Ovary (tissue), 9 donors: Measurements from ENCODE around the gene TMEM14A. TPM values are rescaled to one million over a fixed set of nuclear protein-coding genes. Genes with fewer than 3 reads are reported as not detected.
"Not testable (repeated sequence)": the region's sequence is repeated elsewhere in the genome, so short reads cannot be mapped to it uniquely, and the experiment has no call there.

Source experiments
- DNase-seq, 5 donors: peaks; one replicate each; pipeline ENCODE4 v3.0.0-alpha.2; 2019 to 2020
- H3K27ac ChIP-seq, 2 donors: fragments of 200-600 bp; one replicate each; pipeline versions ENCODE4 v1.5.1 to v1.8.0; 2019 to 2022
- H3K27me3 ChIP-seq: fragments of 200-600 bp; one replicate; pipeline ENCODE4 v1.8.0; 2022
- H3K36me3 ChIP-seq: fragments of 200-600 bp; sonication (generic); one replicate; pipeline ENCODE4 v1.5.1; 2019
- H3K4me1 ChIP-seq: one replicate; pipeline ENCODE4 v1.8.1; 2013; ENCODE audit warnings: mild to moderate bottlenecking, moderate library complexity; ENCODE audit not compliant: insufficient read depth
- H3K4me3 ChIP-seq: fragments of 200-600 bp; sonication (generic); one replicate; pipeline ENCODE4 v1.5.1; 2017
- H3K9me3 ChIP-seq, 2 donors: fragments of 200-600 bp in 1 of 2; sonication (generic) in 1 of 2; one replicate each; pipeline versions ENCODE4 v1.5.1 to v1.8.1; 2013 to 2019; ENCODE audit warnings: mild to moderate bottlenecking in 1 of 2, moderate library complexity in 1 of 2
- EP300 ChIP-seq: sonication (generic); formaldehyde crosslinking; IDR thresholded peaks from one replicate; pipeline ENCODE4 v1.6.1; 2017; ENCODE audit warnings: antibody characterized with exemption
- POLR2A ChIP-seq: fragments of 450-650 bp; IDR thresholded peaks from one replicate; pipeline ENCODE4 v1.6.1; 2017; ENCODE audit warnings: antibody characterized with exemption, mild to moderate bottlenecking, moderate library complexity
- WGBS, 3 donors: extraction: QIAGEN DNeasy Blood & Tissue Kit in 1 of 3; methylation state at CpG; one replicate each; pipeline versions ENCODE4 v1.1.5 to v1.1.7; 2013 to 2017; 5-methylcytosine and 5-hydroxymethylcytosine counted together
- intact Hi-C, 4 donors: fragments of 100-400 bp; cut with DNase I; formaldehyde crosslinking; loops; one replicate each; pipeline versions ENCODE4 v1.11.0 to v1.15.1; 2022 to 2023
- polyA plus RNA-seq, 2 donors: library from polyadenylated mRNA; stranded (reverse); fragments of 200-250 nt in 1 of 2; fragments of 350-450 nt in 1 of 2; fragmentation: Illumina TruSeq in 1 of 2; extraction: RNeasy Lipid Tissue Mini Kit (QIAGEN cat#74804) in 1 of 2; gene quantifications; one replicate each; pipeline ENCODE4 v1.2.3, GENCODE V29; 2013 to 2014
- total RNA-seq, 7 donors: library from RNA; depleted of rRNA in 2 of 7; stranded (reverse); fragments of >200 nt in 2 of 7; fragmentation: NEBNext Ultra II Directional in 3 of 7; extraction: Animal tissue kit (Norgen Biotek cat#: 25700) in 3 of 7; gene quantifications; one replicate each; pipeline versions ENCODE4 v1.1.0 to v1.2.4, GENCODE V29; 2016 to 2023
- TF ChIP-seq, protein P1 (sequence below), 3 donors: fragments of 450-650 bp in 2 of 3; fragments of 200-600 bp in 1 of 3; IDR thresholded peaks; one replicate each; pipeline versions ENCODE4 v1.5.1 to v1.8.0; 2016 to 2022; ENCODE audit warnings: antibody characterized with exemption in 3 of 3, mild to moderate bottlenecking in 1 of 3
- donor health status: DM: no; HTN: no; CAD: no; lungs with moderate emphysema.
- donor health status: DM: no; HTN: no; CAD: no.
- donor health status: Bipolar disorder and iron deficiency.
- donor health status: DM: yes; HTN: yes; CAD: no.
- donor health status: DM: no; HTN: no; CAD: no.
- donor health status: DM: yes; HTN: yes; CAD: no.

TMEM14A gene
- total and polyA plus RNA-seq, 9 donors, result 17.0 to 35.6 (median 25.2) TPM

GRCh38 chr6:52650941-52651340 lies 20.0 kb upstream of the TMEM14A start:
- no peaks in the 10 kb centered on the region for H3K4me1 ChIP-seq
- H3K27ac ChIP-seq, result no peak overlapping the region
- H3K27me3 ChIP-seq, result no peaks in the 10 kb centered on the region
- no peak for DNase-seq
- H3K4me3 ChIP-seq, result no peak overlapping the region
- intact Hi-C loops, result no loop called here
- H3K36me3 ChIP-seq, result no peaks in the 10 kb centered on the region
- WGBS, 3 donors, result 63 to 71% (median 70%) methylated on average over 3 of the region's 3 CpGs
- TF ChIP-seq, protein P1, sequence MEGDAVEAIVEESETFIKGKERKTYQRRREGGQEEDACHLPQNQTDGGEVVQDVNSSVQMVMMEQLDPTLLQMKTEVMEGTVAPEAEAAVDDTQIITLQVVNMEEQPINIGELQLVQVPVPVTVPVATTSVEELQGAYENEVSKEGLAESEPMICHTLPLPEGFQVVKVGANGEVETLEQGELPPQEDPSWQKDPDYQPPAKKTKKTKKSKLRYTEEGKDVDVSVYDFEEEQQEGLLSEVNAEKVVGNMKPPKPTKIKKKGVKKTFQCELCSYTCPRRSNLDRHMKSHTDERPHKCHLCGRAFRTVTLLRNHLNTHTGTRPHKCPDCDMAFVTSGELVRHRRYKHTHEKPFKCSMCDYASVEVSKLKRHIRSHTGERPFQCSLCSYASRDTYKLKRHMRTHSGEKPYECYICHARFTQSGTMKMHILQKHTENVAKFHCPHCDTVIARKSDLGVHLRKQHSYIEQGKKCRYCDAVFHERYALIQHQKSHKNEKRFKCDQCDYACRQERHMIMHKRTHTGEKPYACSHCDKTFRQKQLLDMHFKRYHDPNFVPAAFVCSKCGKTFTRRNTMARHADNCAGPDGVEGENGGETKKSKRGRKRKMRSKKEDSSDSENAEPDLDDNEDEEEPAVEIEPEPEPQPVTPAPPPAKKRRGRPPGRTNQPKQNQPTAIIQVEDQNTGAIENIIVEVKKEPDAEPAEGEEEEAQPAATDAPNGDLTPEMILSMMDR (IDR thresholded peaks at IDR 0.05), result no peak
- TF ChIP-seq POLR2A (no peak), EP300 (no peak)
- no peaks in the 10 kb centered on the region for H3K9me3 ChIP-seq

GRCh38 chr6:52653151-52653550 lies 17.8 kb upstream of the TMEM14A start:
- Histone ChIP-seq H3K9me3 (no peaks in the 10 kb centered on the region), H3K4me1 (no peaks in the 10 kb centered on the region), H3K27ac (no peak overlapping the region), H3K4me3 (no peak overlapping the region), H3K27me3 (no peaks in the 10 kb centered on the region), H3K36me3 (no peaks in the 10 kb centered on the region)
- TF ChIP-seq, protein P1 (IDR thresholded peaks at IDR 0.05), result no peak
- TF ChIP-seq EP300, result no peak
- TF ChIP-seq POLR2A, result no peak
- DNase-seq, result no peak
- intact Hi-C loops, result no loop called here

GRCh38 chr6:52654007-52654406 lies 16.9 kb upstream of the TMEM14A start:
- Histone ChIP-seq H3K27me3 (no peaks in the 10 kb centered on the region), H3K9me3 (no peaks in the 10 kb centered on the region), H3K4me1 (no peaks in the 10 kb centered on the region), H3K27ac (no peak overlapping the region), H3K36me3 (no peaks in the 10 kb centered on the region), H3K4me3 (no peak overlapping the region)
- no peak for DNase-seq
- 54 to 68% (median 54%) methylated on average over 1 of the region's 1 CpG for WGBS, 3 donors
- intact Hi-C loops, result no loop called here
- TF ChIP-seq POLR2A (no peak), EP300 (no peak)

DNA sequence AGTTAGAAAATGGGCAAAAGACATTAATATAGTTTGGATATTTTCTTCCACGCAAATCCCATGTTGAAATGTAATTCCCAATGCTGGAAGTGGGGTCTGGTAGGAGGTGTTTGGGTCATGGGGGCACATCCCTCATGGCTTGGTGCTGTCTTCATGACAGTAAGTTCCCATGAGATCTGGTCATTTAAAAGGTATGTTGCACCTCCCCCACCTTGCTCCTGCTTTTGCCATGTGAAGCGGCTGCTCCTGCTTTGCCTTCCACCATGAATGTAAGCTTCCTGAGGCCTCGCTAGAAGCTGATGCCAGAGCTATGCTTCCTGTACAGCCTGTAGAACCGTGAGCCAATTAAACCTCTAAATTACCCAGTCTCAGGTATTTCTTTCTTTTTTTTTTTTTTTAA lies 16.3 kb upstream of the TMEM14A start:
- intact Hi-C loops, result no loop called here
- WGBS, 3 donors, result 92% methylated on average over 4 of the region's 4 CpGs
- no peaks in the 10 kb centered on the region for H3K27me3 ChIP-seq
- no peak overlapping the region for H3K27ac ChIP-seq
- H3K9me3 ChIP-seq, result no peaks in the 10 kb centered on the region
- no peak for DNase-seq
- TF ChIP-seq POLR2A (no peak), EP300 (no peak)
- TF ChIP-seq, protein P1 (IDR thresholded peaks at IDR 0.05), result no peak
- no peaks in the 10 kb centered on the region for H3K36me3 ChIP-seq
- no peak overlapping the region for H3K4me3 ChIP-seq
- no peaks in the 10 kb centered on the region for H3K4me1 ChIP-seq

DNA sequence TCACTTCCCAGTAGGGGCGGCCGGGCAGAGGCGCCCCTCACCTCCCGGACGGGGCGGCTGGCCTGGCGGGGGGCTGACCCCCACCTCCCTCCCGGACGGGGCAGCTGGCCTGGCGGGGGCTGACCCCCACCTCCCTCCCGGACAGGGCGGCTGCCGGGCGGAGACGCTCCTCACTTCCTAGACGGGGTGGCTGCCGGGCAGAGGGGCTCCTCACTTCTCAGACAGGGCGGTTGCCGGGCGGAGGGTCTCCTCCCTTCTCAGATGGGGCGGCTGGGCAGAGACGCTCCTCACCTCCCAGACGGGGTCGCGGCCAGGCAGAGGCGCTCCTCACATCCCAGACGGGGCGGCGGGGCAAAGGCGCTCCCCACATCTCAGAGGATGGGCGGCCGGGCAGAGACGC lies 15.0 kb upstream of the TMEM14A start:
- DNase-seq, H3K4me1 ChIP-seq, H3K27ac ChIP-seq, H3K9me3 ChIP-seq, intact Hi-C loops, H3K4me3 ChIP-seq, H3K27me3 ChIP-seq, H3K36me3 ChIP-seq: not testable (repeated sequence)
- WGBS, 3 donors, result 85 to 94% (median 94%) methylated on average over 4 to 28 of the region's 33 CpGs

- Histone ChIP-seq H3K4me3 (no peak overlapping the region), H3K9me3 (no peaks in the 10 kb centered on the region), H3K36me3 (no peaks in the 10 kb centered on the region), H3K27ac (no peak overlapping the region), H3K27me3 (no peaks in the 10 kb centered on the region), H3K4me1 (no peaks in the 10 kb centered on the region)
- intact Hi-C loops, result no loop called here
- 85 to 89% (median 86%) methylated on average over 4 of the region's 4 CpGs for WGBS, 3 donors
- TF ChIP-seq POLR2A (no peak), EP300 (no peak)
- TF ChIP-seq, protein P1 (IDR thresholded peaks at IDR 0.05), result no peak
- DNase-seq, result no peak
Observed at GRCh38 chr6:52657870-52658269, 13.0 kb upstream of the TMEM14A start.
